ENCODE measurements around the gene KIAA1755.

KIAA1755 gene

DNA sequence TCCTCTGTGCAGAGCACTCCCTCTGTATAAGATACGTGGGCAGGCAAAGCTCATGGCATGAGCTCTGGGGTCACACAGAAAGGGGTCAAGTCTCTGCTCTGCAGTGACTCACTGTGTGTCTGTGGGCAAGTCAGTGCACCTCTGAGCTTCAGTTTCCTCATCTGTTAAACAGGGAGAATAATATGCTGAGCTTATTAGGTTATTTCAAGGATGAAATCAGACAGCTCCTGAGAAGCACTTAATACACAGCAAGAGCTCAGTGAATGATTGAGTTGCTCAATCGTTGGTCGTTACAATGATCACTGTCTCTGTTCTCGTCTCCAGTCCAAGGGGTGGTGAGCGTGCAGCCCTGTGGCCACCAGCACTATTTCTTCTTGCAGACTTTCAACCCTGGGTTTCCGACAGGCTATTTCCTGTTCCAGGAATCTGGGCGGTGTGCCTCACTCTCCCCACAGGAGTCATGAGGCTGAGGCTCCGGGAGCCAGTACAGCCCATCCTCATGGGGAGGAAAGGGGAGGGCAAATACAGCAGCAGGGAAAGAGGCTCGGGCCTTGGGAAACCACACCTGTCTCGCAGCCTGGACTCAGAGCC, 28.9 kb downstream of the KIAA1755 start:
- no peak overlapping the region for H3K4me3 ChIP-seq (ENCODE audit: low read depth, low read length)
- DNase-seq (ENCODE audit: low read depth, low spot score): peak; percentile 80
- in situ Hi-C loops (cut with HindIII; ENCODE audit: low sequenced_read_pairs): no loop called here
- TF ChIP-seq, protein P1, sequence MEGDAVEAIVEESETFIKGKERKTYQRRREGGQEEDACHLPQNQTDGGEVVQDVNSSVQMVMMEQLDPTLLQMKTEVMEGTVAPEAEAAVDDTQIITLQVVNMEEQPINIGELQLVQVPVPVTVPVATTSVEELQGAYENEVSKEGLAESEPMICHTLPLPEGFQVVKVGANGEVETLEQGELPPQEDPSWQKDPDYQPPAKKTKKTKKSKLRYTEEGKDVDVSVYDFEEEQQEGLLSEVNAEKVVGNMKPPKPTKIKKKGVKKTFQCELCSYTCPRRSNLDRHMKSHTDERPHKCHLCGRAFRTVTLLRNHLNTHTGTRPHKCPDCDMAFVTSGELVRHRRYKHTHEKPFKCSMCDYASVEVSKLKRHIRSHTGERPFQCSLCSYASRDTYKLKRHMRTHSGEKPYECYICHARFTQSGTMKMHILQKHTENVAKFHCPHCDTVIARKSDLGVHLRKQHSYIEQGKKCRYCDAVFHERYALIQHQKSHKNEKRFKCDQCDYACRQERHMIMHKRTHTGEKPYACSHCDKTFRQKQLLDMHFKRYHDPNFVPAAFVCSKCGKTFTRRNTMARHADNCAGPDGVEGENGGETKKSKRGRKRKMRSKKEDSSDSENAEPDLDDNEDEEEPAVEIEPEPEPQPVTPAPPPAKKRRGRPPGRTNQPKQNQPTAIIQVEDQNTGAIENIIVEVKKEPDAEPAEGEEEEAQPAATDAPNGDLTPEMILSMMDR (IDR thresholded peaks at IDR 0.05; ENCODE audit: low read depth, low read length): no peak

GRCh38 chr20:38230957-38231526, 29.5 kb downstream of the KIAA1755 start:
- in situ Hi-C loops (cut with HindIII; ENCODE audit: low sequenced_read_pairs): no loop called here
- no peak overlapping the region for H3K4me3 ChIP-seq (ENCODE audit: low read depth, low read length)
- TF ChIP-seq, protein P1 (IDR thresholded peaks at IDR 0.05; ENCODE audit: low read depth, low read length): no peak
- no peak for DNase-seq (ENCODE audit: low read depth, low spot score)

- in situ Hi-C loops (cut with HindIII; ENCODE audit: low sequenced_read_pairs): no loop called here
- TF ChIP-seq, protein P1 (IDR thresholded peaks at IDR 0.05; ENCODE audit: low read depth, low read length): no peak
- DNase-seq (ENCODE audit: low read depth, low spot score): no peak
- H3K4me3 ChIP-seq (ENCODE audit: low read depth, low read length): no peak overlapping the region
Observed at GRCh38 chr20:38230253-38230551, 30.3 kb downstream of the KIAA1755 start.

DNA sequence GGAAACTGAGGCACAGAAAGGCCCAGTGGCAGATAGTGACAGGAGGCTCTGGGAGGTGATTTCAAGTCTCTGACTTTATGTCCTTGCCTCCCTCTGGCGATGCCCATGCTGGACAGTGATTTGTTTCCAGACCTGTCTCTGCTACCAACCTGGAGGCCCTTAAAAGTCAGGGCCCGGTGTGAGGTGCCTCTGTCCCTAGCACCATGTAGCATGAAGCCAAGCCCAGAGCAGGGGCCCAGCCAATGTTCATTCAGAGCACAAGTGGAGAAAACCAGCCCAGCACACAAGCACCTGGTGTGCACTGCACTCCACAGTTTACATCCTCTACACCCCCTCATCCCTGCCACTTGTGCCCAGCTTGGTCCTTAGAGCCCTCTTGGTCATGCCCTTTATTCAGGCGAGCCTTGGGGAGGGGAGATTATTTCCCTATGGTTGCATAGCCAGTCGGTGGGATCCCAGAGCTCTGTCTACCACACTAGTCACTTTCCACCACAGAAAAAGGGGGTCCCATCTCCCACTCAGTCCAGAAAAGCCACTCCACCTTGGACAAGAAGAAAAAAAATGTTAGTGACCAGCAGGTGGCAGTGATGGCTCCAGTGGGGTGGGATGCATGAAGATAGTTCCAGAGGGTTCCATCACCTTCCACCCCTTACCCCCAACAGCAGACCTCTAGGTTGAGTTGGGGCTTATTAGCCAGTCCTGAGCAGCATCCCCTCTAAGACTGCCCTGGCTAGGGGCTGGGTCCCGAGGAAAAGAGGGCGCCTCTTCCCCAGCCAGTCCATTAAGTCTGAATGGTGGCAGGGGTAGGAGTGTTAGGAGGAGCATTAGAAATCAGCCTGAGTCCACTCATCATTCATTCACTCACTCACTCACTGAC, 30.9 kb downstream of the KIAA1755 start:
- TF ChIP-seq, protein P1 (IDR thresholded peaks at IDR 0.05; ENCODE audit: low read depth, low read length): peak; percentile 45
- H3K4me3 ChIP-seq (ENCODE audit: low read depth, low read length): no peak overlapping the region
- DNase-seq (ENCODE audit: low read depth, low spot score): no peak
- in situ Hi-C loops (cut with HindIII; ENCODE audit: low sequenced_read_pairs): no loop called here

DNA sequence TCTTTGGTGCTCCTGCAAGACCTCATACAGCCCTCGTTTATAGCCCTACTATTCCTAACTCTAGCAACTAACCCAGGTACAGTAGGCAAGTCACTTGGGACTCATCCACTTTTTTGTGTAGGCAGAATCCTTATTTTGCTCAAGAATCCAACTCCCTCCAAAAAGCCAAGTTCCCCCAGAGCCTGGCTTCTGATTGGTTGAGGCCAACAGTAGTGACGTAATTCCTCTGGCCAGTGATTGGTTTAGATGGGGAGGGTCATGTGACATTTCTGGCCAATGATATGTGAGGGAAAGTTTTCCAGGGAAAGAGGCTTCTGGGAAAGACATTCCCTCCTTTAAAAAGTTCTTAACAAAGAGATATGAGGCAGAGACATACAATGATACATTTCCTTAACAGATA, 32.1 kb downstream of the KIAA1755 start:
- TF ChIP-seq, protein P1 (IDR thresholded peaks at IDR 0.05; ENCODE audit: low read depth, low read length): no peak
- H3K4me3 ChIP-seq (ENCODE audit: low read depth, low read length): no peak overlapping the region
- no peak for DNase-seq (ENCODE audit: low read depth, low spot score)
- in situ Hi-C loops (cut with HindIII; ENCODE audit: low sequenced_read_pairs): no loop called here

GRCh38 chr20:38227420-38228360, 32.8 kb downstream of the KIAA1755 start:
- in situ Hi-C loops (cut with HindIII; ENCODE audit: low sequenced_read_pairs): no loop called here
- H3K4me3 ChIP-seq (ENCODE audit: low read depth, low read length): no peak overlapping the region
- no peak for DNase-seq (ENCODE audit: low read depth, low spot score)
- TF ChIP-seq, protein P1 (IDR thresholded peaks at IDR 0.05; ENCODE audit: low read depth, low read length): no peak

All from astrocyte of the spinal cord (primary cell).